Measurements from ENCODE around the gene TMEM225. TPM values are rescaled to one million over a fixed set of nuclear protein-coding genes. Genes with fewer than 3 reads are reported as not detected.

Gene TMEM225
- total RNA-seq, 4 donors from 2014 or later: not detected

- no peak for TF ChIP-seq CTCF (IDR thresholded peaks at IDR 0.05; ENCODE audit: low read depth)
Observed at GRCh38 chr11:123899792-123900191, 14.3 kb upstream of the TMEM225 start.

GRCh38 chr11:123892031-123892430 lies 6.6 kb upstream of the TMEM225 start:
- TF ChIP-seq CTCF (IDR thresholded peaks at IDR 0.05; ENCODE audit: low read depth): no peak

GRCh38 chr11:123880912-123881311 lies 4.6 kb downstream of the TMEM225 start:
- TF ChIP-seq CTCF (IDR thresholded peaks at IDR 0.05; ENCODE audit: low read depth): no peak

- TF ChIP-seq CTCF (IDR thresholded peaks at IDR 0.05; ENCODE audit: low read depth): no peak
Observed at GRCh38 chr11:123859731-123860130, 25.7 kb downstream of the TMEM225 start.

- no peak for TF ChIP-seq CTCF (IDR thresholded peaks at IDR 0.05; ENCODE audit: low read depth)
Observed at GRCh38 chr11:123856444-123856843, 29.0 kb downstream of the TMEM225 start.

- TF ChIP-seq CTCF (IDR thresholded peaks at IDR 0.05; ENCODE audit: low read depth): no peak
Observed at GRCh38 chr11:123853038-123853437, 32.4 kb downstream of the TMEM225 start.

GRCh38 chr11:123852321-123852720 lies 33.1 kb downstream of the TMEM225 start:
- TF ChIP-seq CTCF (IDR thresholded peaks at IDR 0.05; ENCODE audit: low read depth): no peak

All from subcutaneous adipose tissue (tissue), 4 donors.